Glutamatergic neuron (in vitro differentiated cells): Measurements from ENCODE around the gene NAGPA. TPM values are rescaled to one million over a fixed set of nuclear protein-coding genes. Genes with fewer than 3 reads are reported as not detected.

ENCODE experiments used
- DNase-seq: peaks from one replicate; pipeline ENCODE4 v3.0.0; 2022
- H3K27ac Mint-ChIP-seq: one replicate; pipeline ENCODE4 v1.8.0; 2020; ENCODE audit warnings: mild to moderate bottlenecking, mixed read lengths, inconsistent platforms; ENCODE audit not compliant: unreplicated experiment
- H3K27me3 Mint-ChIP-seq: one replicate; pipeline ENCODE4 v1.8.0; 2020; ENCODE audit warnings: mild to moderate bottlenecking, moderate library complexity, mixed read lengths, inconsistent platforms; ENCODE audit not compliant: unreplicated experiment
- H3K36me3 Mint-ChIP-seq: one replicate; pipeline ENCODE4 v1.8.0; 2020; ENCODE audit warnings: mild to moderate bottlenecking, mixed read lengths, inconsistent platforms; ENCODE audit not compliant: unreplicated experiment
- H3K4me1 Mint-ChIP-seq: one replicate; pipeline ENCODE4 v1.8.0; 2020; ENCODE audit warnings: mild to moderate bottlenecking, low read depth, mixed read lengths, inconsistent platforms; ENCODE audit not compliant: unreplicated experiment
- H3K4me3 Mint-ChIP-seq: one replicate; pipeline ENCODE4 v1.8.0; 2020; ENCODE audit warnings: mild to moderate bottlenecking, mixed read lengths, inconsistent platforms; ENCODE audit not compliant: unreplicated experiment
- H3K9me3 Mint-ChIP-seq: one replicate; pipeline ENCODE4 v1.8.0; 2020; ENCODE audit warnings: mild to moderate bottlenecking, moderate library complexity, mixed read lengths, inconsistent platforms; ENCODE audit not compliant: unreplicated experiment
- CTCF ChIP-seq: fragments of 200-600 bp; sonication (generic); IDR thresholded peaks from one replicate; pipeline ENCODE4 v1.5.0; 2021; ENCODE audit not compliant: partially characterized antibody, unreplicated experiment
- total RNA-seq: library from RNA; stranded (reverse); fragmentation: NEBNext Ultra II Directional; extraction: Animal tissue kit (Norgen Biotek cat#: 25700); gene quantifications from one replicate; pipeline ENCODE4 v1.2.1, GENCODE V29; 2021; ENCODE audit not compliant: unreplicated experiment

The NAGPA gene
- total RNA-seq, 1 donor from 2014 or later, result 9.7 TPM

- no peak for TF ChIP-seq CTCF
- Mint-ChIP-seq H3K4me1 (no peaks in the 10 kb centered on the region), H3K4me3 (no peak overlapping the region), H3K9me3 (no peaks in the 10 kb centered on the region), H3K27me3 (peaks cover 3% of the 10 kb centered on the region), H3K27ac (no peak overlapping the region), H3K36me3 (no peaks in the 10 kb centered on the region)
- no peak for DNase-seq
Measured at GRCh38 chr16:5000573-5001001, 33.1 kb downstream of the NAGPA start.

- Mint-ChIP-seq H3K4me3 (no peak overlapping the region), H3K9me3 (no peaks in the 10 kb centered on the region), H3K36me3 (peaks cover 4% of the 10 kb centered on the region), H3K27me3 (no peaks in the 10 kb centered on the region), H3K4me1 (no peaks in the 10 kb centered on the region), H3K27ac (no peak overlapping the region)
- DNase-seq, result no peak
- TF ChIP-seq CTCF, result no peak
Measured at GRCh38 chr16:4994719-4995434, 38.9 kb downstream of the NAGPA start.

- Mint-ChIP-seq H3K27ac (no peak overlapping the region), H3K36me3 (peaks cover 4% of the 10 kb centered on the region), H3K4me3 (no peak overlapping the region), H3K4me1 (no peaks in the 10 kb centered on the region), H3K27me3 (peaks cover 12% of the 10 kb centered on the region), H3K9me3 (no peaks in the 10 kb centered on the region)
- DNase-seq, result no peak
- TF ChIP-seq CTCF, result no peak
Measured at GRCh38 chr16:4991754-4992153, 42.0 kb downstream of the NAGPA start.

GRCh38 chr16:4990415-4990814 lies 43.3 kb downstream of the NAGPA start:
- Mint-ChIP-seq H3K36me3 (peaks cover 4% of the 10 kb centered on the region), H3K27me3 (peaks cover 13% of the 10 kb centered on the region)

More at GRCh38 chr16:4990415-4990814, 43.3 kb downstream of the NAGPA start:
- DNase-seq, result no peak
- no peak overlapping the region for H3K27ac Mint-ChIP-seq
- H3K4me3 Mint-ChIP-seq, result no peak overlapping the region
- no peak for TF ChIP-seq CTCF
- no peaks in the 10 kb centered on the region for H3K9me3 Mint-ChIP-seq
- H3K4me1 Mint-ChIP-seq, result no peaks in the 10 kb centered on the region
